ENCODE measurements around the gene OLA1.

GRCh38 chr2:174148833-174149232, 99.5 kb downstream of the OLA1 start:
- TF ChIP-seq, protein P1, sequence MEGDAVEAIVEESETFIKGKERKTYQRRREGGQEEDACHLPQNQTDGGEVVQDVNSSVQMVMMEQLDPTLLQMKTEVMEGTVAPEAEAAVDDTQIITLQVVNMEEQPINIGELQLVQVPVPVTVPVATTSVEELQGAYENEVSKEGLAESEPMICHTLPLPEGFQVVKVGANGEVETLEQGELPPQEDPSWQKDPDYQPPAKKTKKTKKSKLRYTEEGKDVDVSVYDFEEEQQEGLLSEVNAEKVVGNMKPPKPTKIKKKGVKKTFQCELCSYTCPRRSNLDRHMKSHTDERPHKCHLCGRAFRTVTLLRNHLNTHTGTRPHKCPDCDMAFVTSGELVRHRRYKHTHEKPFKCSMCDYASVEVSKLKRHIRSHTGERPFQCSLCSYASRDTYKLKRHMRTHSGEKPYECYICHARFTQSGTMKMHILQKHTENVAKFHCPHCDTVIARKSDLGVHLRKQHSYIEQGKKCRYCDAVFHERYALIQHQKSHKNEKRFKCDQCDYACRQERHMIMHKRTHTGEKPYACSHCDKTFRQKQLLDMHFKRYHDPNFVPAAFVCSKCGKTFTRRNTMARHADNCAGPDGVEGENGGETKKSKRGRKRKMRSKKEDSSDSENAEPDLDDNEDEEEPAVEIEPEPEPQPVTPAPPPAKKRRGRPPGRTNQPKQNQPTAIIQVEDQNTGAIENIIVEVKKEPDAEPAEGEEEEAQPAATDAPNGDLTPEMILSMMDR (IDR thresholded peaks at IDR 0.05 in 2 of 3, conservative IDR thresholded peaks at IDR 0.05 in 1 of 3; ENCODE audit: insufficient read depth in 2 of 3, low read depth in 1 of 3, low read length in 3 of 3) = no peak
- TF ChIP-seq, protein P2, sequence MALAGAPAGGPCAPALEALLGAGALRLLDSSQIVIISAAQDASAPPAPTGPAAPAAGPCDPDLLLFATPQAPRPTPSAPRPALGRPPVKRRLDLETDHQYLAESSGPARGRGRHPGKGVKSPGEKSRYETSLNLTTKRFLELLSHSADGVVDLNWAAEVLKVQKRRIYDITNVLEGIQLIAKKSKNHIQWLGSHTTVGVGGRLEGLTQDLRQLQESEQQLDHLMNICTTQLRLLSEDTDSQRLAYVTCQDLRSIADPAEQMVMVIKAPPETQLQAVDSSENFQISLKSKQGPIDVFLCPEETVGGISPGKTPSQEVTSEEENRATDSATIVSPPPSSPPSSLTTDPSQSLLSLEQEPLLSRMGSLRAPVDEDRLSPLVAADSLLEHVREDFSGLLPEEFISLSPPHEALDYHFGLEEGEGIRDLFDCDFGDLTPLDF (CRISPR knock-in tag; IDR thresholded peaks at IDR 0.05) = no peak
- TF ChIP-seq HNRNPK (IDR thresholded peaks at IDR 0.05; ENCODE audit: low read depth, low read length, poor library complexity, severe bottlenecking) (no peak), SMARCC2 (IDR thresholded peaks at IDR 0.05; ENCODE audit: low read depth) (no peak), SRSF1 (IDR thresholded peaks at IDR 0.05; ENCODE audit: low read depth, low read length) (no peak), RAD21 (CRISPR knock-in tag; conservative IDR thresholded peaks at IDR 0.05 in 1 of 2, IDR thresholded peaks at IDR 0.05 in 1 of 2) (no peak), PRMT5 (CRISPR knock-in tag; IDR thresholded peaks at IDR 0.05) (no peak), JUN (IDR thresholded peaks at IDR 0.05; ENCODE audit: borderline replicate concordance, low read depth, low read length) (no peak), JUN (CRISPR knock-in tag; IDR thresholded peaks at IDR 0.05; ENCODE audit: borderline replicate concordance) (no peak), ZBTB26 (CRISPR knock-in tag; IDR thresholded peaks at IDR 0.05) (no peak), SIX5 (IDR thresholded peaks at IDR 0.05; ENCODE audit: borderline replicate concordance in 1 of 2, insufficient read depth in 1 of 2, low read depth in 1 of 2, low read length in 2 of 2) (no peak), ELF4 (CRISPR knock-in tag; IDR thresholded peaks at IDR 0.05) (no peak), ZNF124 (CRISPR knock-in tag; IDR thresholded peaks at IDR 0.05) (no peak), FOXM1 (IDR thresholded peaks at IDR 0.05; ENCODE audit: low read depth) (no peak), FOXM1 (CRISPR knock-in tag; IDR thresholded peaks at IDR 0.05; ENCODE audit: low read depth) (no peak), POLR2A (conservative IDR thresholded peaks at IDR 0.05) (no peak)

Data from K562 (cell line).